ENCODE data around the gene MLEC.

GRCh38 chr12:120744922-120745493 lies 58.1 kb downstream of the MLEC start:
- TF ChIP-seq YY1 (IDR thresholded peaks at IDR 0.05; ENCODE audit: low read depth) (no peak), TAF1 (IDR thresholded peaks at IDR 0.05; ENCODE audit: low read depth) (no peak), EP300 (IDR thresholded peaks at IDR 0.05; ENCODE audit: borderline replicate concordance) (no peak), CEBPB (IDR thresholded peaks at IDR 0.05) (no peak), ZBTB7A (IDR thresholded peaks at IDR 0.05; ENCODE audit: low read depth) (no peak), REST (IDR thresholded peaks at IDR 0.05; ENCODE audit: low read depth) (no peak), NFIC (IDR thresholded peaks at IDR 0.05) (no peak), CREB1 (IDR thresholded peaks at IDR 0.05; ENCODE audit: low read depth) (no peak)
